Adipocyte (in vitro differentiated cells): ENCODE data around the gene PLPPR1.

ENCODE experiments used
- DNase-seq: peaks from one replicate; pipeline ENCODE4 v3.0.0-alpha.2; 2015; ENCODE audit warnings: low read depth
- H3K27me3 ChIP-seq: replicated peaks from 2 replicates; pipeline ENCODE4 v1.7.0; 2013; ENCODE audit warnings: mild to moderate bottlenecking, low read length, moderate library complexity; ENCODE audit not compliant: control insufficient read depth, insufficient read depth
- H3K36me3 ChIP-seq: 2 replicates; pipeline ENCODE4 v1.7.0; 2013; ENCODE audit warnings: low read length, mild to moderate bottlenecking, moderate library complexity; ENCODE audit not compliant: control insufficient read depth, insufficient read depth, severe bottlenecking
- H3K4me1 ChIP-seq: 2 replicates; pipeline ENCODE4 v1.7.0; 2013; ENCODE audit warnings: mild to moderate bottlenecking, low read length, moderate library complexity; ENCODE audit not compliant: control insufficient read depth, insufficient read depth
- H3K4me3 ChIP-seq: 2 replicates; pipeline ENCODE4 v1.7.0; 2013; ENCODE audit warnings: mild to moderate bottlenecking, low read length, moderate library complexity
- H3K9ac ChIP-seq: 2 replicates; pipeline ENCODE4 v1.7.0; 2013; ENCODE audit warnings: mild to moderate bottlenecking, low read length, moderate library complexity
- H3K9me3 ChIP-seq: 2 replicates; pipeline ENCODE4 v1.7.0; 2013; ENCODE audit warnings: mild to moderate bottlenecking, low read length, moderate library complexity; ENCODE audit not compliant: control insufficient read depth

Gene PLPPR1

GRCh38 chr9:101352892-101353463 lies 324.5 kb downstream of the PLPPR1 start:
- no peak overlapping the region for H3K4me3 ChIP-seq
- no peak overlapping the region for H3K9ac ChIP-seq
- no peaks in the 10 kb centered on the region for H3K4me1 ChIP-seq
- no peaks in the 10 kb centered on the region for H3K36me3 ChIP-seq
- H3K27me3 ChIP-seq, result no peaks in the 10 kb centered on the region
- DNase-seq, result no peak
- no peaks in the 10 kb centered on the region for H3K9me3 ChIP-seq

- no peak overlapping the region for H3K9ac ChIP-seq
Measured at GRCh38 chr9:101353683-101354082, 325.2 kb downstream of the PLPPR1 start.

GRCh38 chr9:101354143-101354764 lies 325.7 kb downstream of the PLPPR1 start:
- Histone ChIP-seq H3K27me3 (no peaks in the 10 kb centered on the region), H3K4me3 (no peak overlapping the region), H3K9me3 (no peaks in the 10 kb centered on the region), H3K36me3 (no peaks in the 10 kb centered on the region), H3K4me1 (no peaks in the 10 kb centered on the region), H3K9ac (no peak overlapping the region)
- no peak for DNase-seq

More at GRCh38 chr9:101353683-101354082, 325.2 kb downstream of the PLPPR1 start:
- H3K4me3 ChIP-seq, result no peak overlapping the region
- no peaks in the 10 kb centered on the region for H3K36me3 ChIP-seq
- no peaks in the 10 kb centered on the region for H3K9me3 ChIP-seq
- no peaks in the 10 kb centered on the region for H3K27me3 ChIP-seq
- H3K4me1 ChIP-seq, result no peaks in the 10 kb centered on the region
- DNase-seq, result no peak

GRCh38 chr9:101354765-101355708 lies 326.5 kb downstream of the PLPPR1 start:
- no peak overlapping the region for H3K9ac ChIP-seq
- no peak for DNase-seq
- no peaks in the 10 kb centered on the region for H3K27me3 ChIP-seq
- no peaks in the 10 kb centered on the region for H3K9me3 ChIP-seq
- H3K36me3 ChIP-seq, result no peaks in the 10 kb centered on the region
- H3K4me3 ChIP-seq, result no peak overlapping the region
- H3K4me1 ChIP-seq, result no peaks in the 10 kb centered on the region

GRCh38 chr9:101356619-101357018 lies 328.1 kb downstream of the PLPPR1 start:
- Histone ChIP-seq H3K27me3 (no peaks in the 10 kb centered on the region), H3K4me1 (no peaks in the 10 kb centered on the region), H3K9ac (no peak overlapping the region), H3K4me3 (no peak overlapping the region), H3K9me3 (no peaks in the 10 kb centered on the region), H3K36me3 (no peaks in the 10 kb centered on the region)
- no peak for DNase-seq

- Histone ChIP-seq H3K4me3 (no peak overlapping the region), H3K36me3 (no peaks in the 10 kb centered on the region), H3K27me3 (no peaks in the 10 kb centered on the region), H3K9ac (no peak overlapping the region), H3K9me3 (no peaks in the 10 kb centered on the region), H3K4me1 (no peaks in the 10 kb centered on the region)
- no peak for DNase-seq
Measured at GRCh38 chr9:101359679-101360078, 331.2 kb downstream of the PLPPR1 start.

- Histone ChIP-seq H3K9me3 (no peaks in the 10 kb centered on the region), H3K27me3 (no peaks in the 10 kb centered on the region), H3K4me3 (no peak overlapping the region), H3K36me3 (no peaks in the 10 kb centered on the region), H3K4me1 (no peaks in the 10 kb centered on the region), H3K9ac (no peak overlapping the region)
- no peak for DNase-seq
Measured at GRCh38 chr9:101360647-101361046, 332.1 kb downstream of the PLPPR1 start.

GRCh38 chr9:101362450-101362849 lies 333.9 kb downstream of the PLPPR1 start:
- Histone ChIP-seq H3K9ac (no peak overlapping the region), H3K4me3 (no peak overlapping the region), H3K4me1 (no peaks in the 10 kb centered on the region), H3K9me3 (no peaks in the 10 kb centered on the region), H3K27me3 (no peaks in the 10 kb centered on the region), H3K36me3 (no peaks in the 10 kb centered on the region)
- DNase-seq, result no peak

- H3K9ac ChIP-seq, result no peak overlapping the region
- no peaks in the 10 kb centered on the region for H3K36me3 ChIP-seq
- H3K27me3 ChIP-seq, result no peaks in the 10 kb centered on the region
- no peaks in the 10 kb centered on the region for H3K9me3 ChIP-seq
- H3K4me1 ChIP-seq, result no peaks in the 10 kb centered on the region
- no peak overlapping the region for H3K4me3 ChIP-seq
- DNase-seq, result no peak
Measured at GRCh38 chr9:101365181-101365580, 336.7 kb downstream of the PLPPR1 start.

GRCh38 chr9:101366038-101366756 lies 337.7 kb downstream of the PLPPR1 start:
- Histone ChIP-seq H3K4me3 (no peak overlapping the region), H3K9me3 (no peaks in the 10 kb centered on the region), H3K4me1 (no peaks in the 10 kb centered on the region), H3K9ac (no peak overlapping the region), H3K27me3 (no peaks in the 10 kb centered on the region), H3K36me3 (no peaks in the 10 kb centered on the region)
- no peak for DNase-seq

GRCh38 chr9:101367323-101367722 lies 338.8 kb downstream of the PLPPR1 start:
- no peaks in the 10 kb centered on the region for H3K9me3 ChIP-seq

More at GRCh38 chr9:101367323-101367722, 338.8 kb downstream of the PLPPR1 start:
- Histone ChIP-seq H3K4me1 (no peaks in the 10 kb centered on the region), H3K4me3 (no peak overlapping the region), H3K9ac (no peak overlapping the region), H3K36me3 (no peaks in the 10 kb centered on the region), H3K27me3 (no peaks in the 10 kb centered on the region)
- DNase-seq, result no peak
